Gastroesophageal sphincter (tissue), 3 donors: ENCODE data around the gene INAVA.
"Not testable (repeated sequence)": the region's sequence is repeated elsewhere in the genome, so short reads cannot be mapped to it uniquely, and the experiment has no call there.

Experiments used
- CTCF ChIP-seq, 4 experiments: fragments of 200-600 bp in 2 of 4; fragments of 450-650 bp in 2 of 4; sonication (generic) in 1 of 4; IDR thresholded peaks; one replicate each; pipeline ENCODE4 v1.5.1; 2017 to 2019; ENCODE audit warnings: antibody characterized with exemption in 4 of 4, mild to moderate bottlenecking in 2 of 4, moderate library complexity in 2 of 4
- POLR2A ChIP-seq, 2 donors: fragments of 450-650 bp; IDR thresholded peaks; one replicate each; pipeline ENCODE4 v1.6.1; 2017; ENCODE audit warnings: antibody characterized with exemption in 2 of 2, mild to moderate bottlenecking in 2 of 2, moderate library complexity in 1 of 2

GRCh38 chr1:200930285-200930684 is 35.6 kb downstream of the INAVA start:
- not testable (repeated sequence) for TF ChIP-seq CTCF, POLR2A (IDR thresholded peaks at IDR 0.05)
